Parathyroid adenoma (tissue), 2 donors: ENCODE data around the gene ITSN2.
"Not testable (repeated sequence)": the region's sequence is repeated elsewhere in the genome, so short reads cannot be mapped to it uniquely, and the experiment has no call there.

Experiments used
- H2AFZ ChIP-seq: fragments of 300-600 bp; sonication (generic); one replicate; pipeline ENCODE4 v1.7.0; 2017; ENCODE audit warnings: antibody characterized with exemption, mild to moderate bottlenecking
- H3K27ac ChIP-seq: fragments of 300-600 bp; sonication (generic); one replicate; pipeline ENCODE4 v1.7.0; 2017
- H3K27me3 ChIP-seq: fragments of 300-600 bp; sonication (generic); one replicate; pipeline ENCODE4 v1.7.0; 2017; ENCODE audit warnings: low read length; ENCODE audit not compliant: control insufficient read depth, insufficient read depth
- H3K36me3 ChIP-seq: fragments of 300-600 bp; sonication (generic); one replicate; pipeline ENCODE4 v1.7.0; 2017; ENCODE audit warnings: low read length; ENCODE audit not compliant: control insufficient read depth, insufficient read depth
- H3K4me1 ChIP-seq: fragments of 300-600 bp; sonication (generic); one replicate; pipeline ENCODE4 v1.7.0; 2017; ENCODE audit warnings: control low read depth
- H3K4me2 ChIP-seq: fragments of 300-600 bp; sonication (generic); one replicate; pipeline ENCODE4 v1.7.0; 2017; ENCODE audit warnings: low read length
- H3K4me3 ChIP-seq: fragments of 300-600 bp; sonication (generic); one replicate; pipeline ENCODE4 v1.7.0; 2017; ENCODE audit warnings: low read depth, low read length
- H3K79me2 ChIP-seq: fragments of 300-600 bp; sonication (generic); one replicate; pipeline ENCODE4 v1.7.0; 2017; ENCODE audit warnings: control low read depth
- H3K9ac ChIP-seq: fragments of 300-600 bp; sonication (generic); one replicate; pipeline ENCODE4 v1.7.0; 2017; ENCODE audit warnings: mild to moderate bottlenecking
- H3K9me3 ChIP-seq: fragments of 300-600 bp; sonication (generic); one replicate; pipeline ENCODE4 v1.7.0; 2017; ENCODE audit warnings: low read length; ENCODE audit not compliant: control insufficient read depth
- CTCF ChIP-seq: fragments of 300-600 bp; sonication (generic); IDR thresholded peaks from one replicate; pipeline ENCODE4 v1.7.0; 2017; ENCODE audit warnings: antibody characterized with exemption, mild to moderate bottlenecking
- donor health status: primary hyperparathyroidism.

The ITSN2 gene

GRCh38 chr2:24363301-24363700, 3.0 kb upstream of the ITSN2 start:
- TF ChIP-seq CTCF = no peak
- Histone ChIP-seq H2AFZ (no peak overlapping the region), H3K27ac (no peak overlapping the region), H3K27me3 (no peaks in the 10 kb centered on the region), H3K9ac (no peak overlapping the region), H3K9me3 (no peaks in the 10 kb centered on the region), H3K79me2 (peaks cover 13% of the 10 kb centered on the region), H3K4me1 (peaks cover 3% of the 10 kb centered on the region), H3K36me3 (no peaks in the 10 kb centered on the region), H3K4me2 (no peak overlapping the region), H3K4me3 (no peak overlapping the region)

GRCh38 chr2:24362253-24362652, 1.9 kb upstream of the ITSN2 start:
- no peaks in the 10 kb centered on the region for H3K36me3 ChIP-seq
- no peak overlapping the region for H3K27ac ChIP-seq
- no peak overlapping the region for H3K4me3 ChIP-seq
- H3K9me3 ChIP-seq = no peaks in the 10 kb centered on the region
- peaks cover 3% of the 10 kb centered on the region for H3K4me1 ChIP-seq
- H2AFZ ChIP-seq = peak overlapping the region; percentile 28
- H3K27me3 ChIP-seq = no peaks in the 10 kb centered on the region
- TF ChIP-seq CTCF = no peak
- H3K4me2 ChIP-seq = no peak overlapping the region
- peaks cover 19% of the 10 kb centered on the region for H3K79me2 ChIP-seq
- H3K9ac ChIP-seq = no peak overlapping the region

GRCh38 chr2:24360963-24361330, 611 bp upstream of the ITSN2 start:
- Histone ChIP-seq H2AFZ (peak overlapping the region; percentile 90), H3K27ac (peak overlapping the region; percentile 75), H3K79me2 (peaks cover 28% of the 10 kb centered on the region), H3K27me3 (no peaks in the 10 kb centered on the region), H3K36me3 (no peaks in the 10 kb centered on the region), H3K9ac (no peak overlapping the region), H3K4me1 (peaks cover 3% of the 10 kb centered on the region), H3K4me2 (peak overlapping the region; percentile 64), H3K4me3 (peak overlapping the region; percentile 86), H3K9me3 (no peaks in the 10 kb centered on the region)
- TF ChIP-seq CTCF = no peak

GRCh38 chr2:24359129-24360049, 947 bp downstream of the ITSN2 start:
- H3K9ac ChIP-seq = peak overlapping the region; percentile 70
- H3K9me3 ChIP-seq = no peaks in the 10 kb centered on the region
- H3K4me2 ChIP-seq = peak overlapping the region; percentile 64
- no peaks in the 10 kb centered on the region for H3K36me3 ChIP-seq
- no peaks in the 10 kb centered on the region for H3K27me3 ChIP-seq
- no peak for TF ChIP-seq CTCF
- H2AFZ ChIP-seq = peak overlapping the region; percentile 90
- H3K4me3 ChIP-seq = peak overlapping the region; percentile 86
- H3K4me1 ChIP-seq = peaks cover 3% of the 10 kb centered on the region
- peak overlapping the region; percentile 75 for H3K27ac ChIP-seq
- peaks cover 29% of the 10 kb centered on the region for H3K79me2 ChIP-seq

- H3K4me3 ChIP-seq = not testable (repeated sequence)
Measured at GRCh38 chr2:24357767-24358166, 2.6 kb downstream of the ITSN2 start.

GRCh38 chr2:24357115-24357514, 3.2 kb downstream of the ITSN2 start:
- not testable (repeated sequence) for H3K9me3 ChIP-seq, H3K4me3 ChIP-seq, H3K27ac ChIP-seq, H3K9ac ChIP-seq, H3K27me3 ChIP-seq, H3K4me2 ChIP-seq, H2AFZ ChIP-seq, H3K36me3 ChIP-seq, H3K4me1 ChIP-seq
- H3K79me2 ChIP-seq = peaks cover 38% of the 10 kb centered on the region

More at GRCh38 chr2:24357767-24358166, 2.6 kb downstream of the ITSN2 start:
- not testable (repeated sequence) for H3K36me3 ChIP-seq, H2AFZ ChIP-seq, H3K27ac ChIP-seq, H3K27me3 ChIP-seq, H3K9me3 ChIP-seq, H3K4me2 ChIP-seq, H3K4me1 ChIP-seq, H3K9ac ChIP-seq
- H3K79me2 ChIP-seq = peaks cover 38% of the 10 kb centered on the region
